ENCODE measurements around the gene CMTR1. TPM values are rescaled to one million over a fixed set of nuclear protein-coding genes. Genes with fewer than 3 reads are reported as not detected.

The CMTR1 gene
- polyA plus RNA-seq, 1 experiment: 25.1 TPM

GRCh38 chr6:37454420-37455140 is 21.6 kb downstream of the CMTR1 start:
- no peak overlapping the region for H3K4me3 ChIP-seq (ENCODE audit: low read depth, low read length)
- no peak for DNase-seq (ENCODE audit: low read depth, low spot score)
- no peak overlapping the region for H3K27ac ChIP-seq (ENCODE audit: low read depth, low read length)
- ChIA-PET CTCF (interaction anchor here (0.6 kb wide), 1 partner anchor 129 kb away, joined by 4 read pairs; no protein-coding TSS in a partner anchor), POLR2A (no interaction called here)
- no peaks in the 10 kb centered on the region for H3K9me3 ChIP-seq (ENCODE audit: control insufficient read depth, insufficient read depth, low read length)
- no peaks in the 10 kb centered on the region for H3K27me3 ChIP-seq (ENCODE audit: control insufficient read depth, insufficient read depth, low read length)
- TF ChIP-seq CTCF (IDR thresholded peaks at IDR 0.05; ENCODE audit: low read depth, low read length): no peak

DNA sequence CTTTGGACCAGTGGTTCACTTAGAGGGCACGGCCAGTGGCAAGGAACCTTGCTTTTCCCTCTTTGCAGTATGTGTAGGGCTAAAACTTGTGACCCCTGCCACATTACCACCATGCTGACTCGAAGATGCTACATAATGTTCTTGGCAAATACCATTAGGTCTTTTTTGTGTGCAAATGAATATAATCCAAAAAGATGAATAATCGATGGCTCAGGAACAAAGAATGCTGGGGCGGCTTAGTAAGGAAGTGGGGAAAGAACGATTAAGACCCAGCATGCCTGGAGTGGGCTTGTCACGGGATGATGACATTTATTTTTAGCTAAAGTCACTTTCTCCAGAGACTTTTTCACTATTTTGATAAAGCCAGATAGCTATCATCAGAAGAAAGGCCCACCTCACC is 23.1 kb downstream of the CMTR1 start:
- POLR2A ChIA-PET: interaction anchor here (1.4 kb wide), 1 partner anchor 23 kb away, joined by 3 read pairs; no protein-coding TSS in a partner anchor
- no peak overlapping the region for H3K4me3 ChIP-seq (ENCODE audit: low read depth, low read length)

DNA sequence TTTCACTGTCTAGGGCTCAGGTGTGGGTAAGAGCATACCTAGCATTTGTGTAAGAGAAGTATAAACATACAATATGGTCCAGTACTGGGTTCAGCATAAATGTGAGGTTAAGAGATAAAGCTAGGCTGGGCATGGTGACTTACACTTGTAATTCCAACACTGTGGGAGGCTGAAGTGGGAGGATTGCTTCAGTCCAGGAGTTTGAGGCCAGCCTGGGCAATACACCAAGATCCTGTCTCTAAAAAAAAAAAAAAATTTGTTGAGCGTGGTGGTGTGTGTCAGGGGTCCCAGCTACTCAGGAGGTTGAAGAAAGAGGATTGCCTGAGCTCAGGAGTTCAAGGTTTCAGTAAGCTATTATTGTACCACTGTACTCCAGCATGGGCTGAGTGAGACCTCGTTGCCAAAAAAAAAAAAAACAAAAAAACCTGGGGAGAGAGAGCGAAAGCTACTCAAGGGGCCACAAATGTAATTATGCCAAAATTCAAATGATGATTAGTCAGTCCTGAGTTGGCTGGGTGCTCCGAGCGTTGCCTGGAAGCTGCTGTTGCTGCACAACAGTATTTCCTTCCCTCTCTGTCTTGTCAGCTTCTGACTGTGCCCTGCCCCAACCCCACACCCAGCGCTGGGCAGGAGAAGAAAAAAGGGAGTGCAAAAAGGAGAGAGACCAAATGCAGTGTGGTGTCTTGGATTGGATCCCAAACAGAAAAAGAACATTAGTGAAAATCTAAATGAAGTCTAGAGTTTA is 24.0 kb downstream of the CMTR1 start:
- POLR2A ChIA-PET: interaction anchor here (0.6 to 0.9 kb wide), 2 partner anchors 23 to 24 kb away, joined by 3 read pairs; partner anchors contain the start of gene CMTR1
- Histone ChIP-seq H3K4me3 (ENCODE audit: low read depth, low read length) (no peak overlapping the region), H3K27ac (ENCODE audit: low read depth, low read length) (peak overlapping the region; percentile 48)

More for the DNA sequence above, 23.1 kb downstream of the CMTR1 start:
- Histone ChIP-seq H3K27me3 (ENCODE audit: control insufficient read depth, insufficient read depth, low read length) (no peaks in the 10 kb centered on the region), H3K27ac (ENCODE audit: low read depth, low read length) (peak overlapping the region; percentile 48), H3K9me3 (ENCODE audit: control insufficient read depth, insufficient read depth, low read length) (no peaks in the 10 kb centered on the region)
- DNase-seq (ENCODE audit: low read depth, low spot score): peak; percentile 29
- TF ChIP-seq CTCF (IDR thresholded peaks at IDR 0.05; ENCODE audit: low read depth, low read length): no peak
- CTCF ChIA-PET: interaction anchor here (0.9 kb wide), 1 partner anchor 235 kb away, joined by 3 read pairs; no protein-coding TSS in a partner anchor

GRCh38 chr6:37459981-37460800 is 27.2 kb downstream of the CMTR1 start:
- no peak overlapping the region for H3K27ac ChIP-seq (ENCODE audit: low read depth, low read length)
- ChIA-PET CTCF (no interaction called here), POLR2A (no interaction called here)
- TF ChIP-seq CTCF (IDR thresholded peaks at IDR 0.05; ENCODE audit: low read depth, low read length): no peak
- no peaks in the 10 kb centered on the region for H3K27me3 ChIP-seq (ENCODE audit: control insufficient read depth, insufficient read depth, low read length)
- no peak for DNase-seq (ENCODE audit: low read depth, low spot score)
- H3K9me3 ChIP-seq (ENCODE audit: control insufficient read depth, insufficient read depth, low read length): no peaks in the 10 kb centered on the region
- H3K4me3 ChIP-seq (ENCODE audit: low read depth, low read length): no peak overlapping the region

More for the DNA sequence above, 24.0 kb downstream of the CMTR1 start:
- no peaks in the 10 kb centered on the region for H3K27me3 ChIP-seq (ENCODE audit: control insufficient read depth, insufficient read depth, low read length)
- TF ChIP-seq CTCF (IDR thresholded peaks at IDR 0.05; ENCODE audit: low read depth, low read length): no peak
- CTCF ChIA-PET: interaction anchor here (0.8 to 0.9 kb wide), 2 partner anchors 131 to 235 kb away, joined by 3 to 4 read pairs; no protein-coding TSS in a partner anchor
- no peaks in the 10 kb centered on the region for H3K9me3 ChIP-seq (ENCODE audit: control insufficient read depth, insufficient read depth, low read length)
- DNase-seq (ENCODE audit: low read depth, low spot score): peak; percentile 23

Measured in AG04450 (cell line).